MM.1S (cell line): ENCODE results near the gene ACBD6.

Experiments used
- DNase-seq: peaks from one replicate; pipeline ENCODE4 v3.0.0-alpha.2; 2015
- H2AFZ ChIP-seq: fragments of 300-600 bp; sonication (generic); 2 replicates; pipeline ENCODE4 v1.6.0; 2016; ENCODE audit warnings: antibody characterized with exemption, low read length
- H3F3A ChIP-seq: fragments of 300-600 bp; sonication (generic); 2 replicates; pipeline ENCODE4 v1.6.1; 2016; ENCODE audit warnings: mild to moderate bottlenecking, antibody characterized with exemption, low read length, moderate library complexity, mixed read lengths; ENCODE audit not compliant: insufficient read depth
- H3K27ac ChIP-seq: fragments of 300-600 bp; sonication (generic); 2 replicates; pipeline ENCODE4 v1.5.1; 2016; ENCODE audit warnings: mild to moderate bottlenecking, low read length
- H3K27me3 ChIP-seq: fragments of 300-600 bp; sonication (generic); replicated peaks from 2 replicates; pipeline ENCODE4 v1.6.0; 2016; ENCODE audit warnings: low read length; ENCODE audit not compliant: insufficient read depth
- H3K36me3 ChIP-seq: fragments of 300-600 bp; sonication (generic); replicated peaks from 2 replicates; pipeline ENCODE4 v1.6.1; 2016; ENCODE audit warnings: mild to moderate bottlenecking, low read length, mixed read lengths; ENCODE audit not compliant: insufficient read depth
- H3K4me1 ChIP-seq: fragments of 300-600 bp; sonication (generic); 2 replicates; pipeline ENCODE4 v1.6.1; 2016; ENCODE audit warnings: low read length, mixed read lengths
- H3K4me2 ChIP-seq: fragments of 300-600 bp; sonication (generic); 2 replicates; pipeline ENCODE4 v1.6.0; 2016; ENCODE audit warnings: low read depth, low read length
- H3K4me3 ChIP-seq: fragments of 300-600 bp; sonication (generic); 2 replicates; pipeline ENCODE4 v1.5.1; 2016; ENCODE audit warnings: low read length, mixed read lengths
- H3K79me2 ChIP-seq: fragments of 300-600 bp; sonication (generic); 2 replicates; pipeline ENCODE4 v1.6.1; 2016; ENCODE audit warnings: mixed run types, low read length, mixed read lengths
- H3K9ac ChIP-seq: fragments of 300-600 bp; sonication (generic); 2 replicates; pipeline ENCODE4 v1.6.1; 2016; ENCODE audit warnings: low read length, mixed read lengths
- H3K9me2 ChIP-seq: fragments of 300-600 bp; sonication (generic); replicated peaks from 2 replicates; pipeline ENCODE4 v1.6.1; 2016; ENCODE audit warnings: mild to moderate bottlenecking, low read length, mixed read lengths; ENCODE audit not compliant: insufficient read depth
- H3K9me3 ChIP-seq: fragments of 300-600 bp; sonication (generic); replicated peaks from 2 replicates; pipeline ENCODE4 v1.6.1; 2016; ENCODE audit warnings: mild to moderate bottlenecking, low read length, mixed read lengths; ENCODE audit not compliant: insufficient read depth
- H4K20me1 ChIP-seq: fragments of 300-600 bp; sonication (generic); 2 replicates; pipeline ENCODE4 v1.6.1; 2016; ENCODE audit warnings: mild to moderate bottlenecking, low read length, moderate library complexity, mixed read lengths; ENCODE audit not compliant: insufficient read depth
- EZH2 ChIP-seq: fragments of 300-600 bp; sonication (generic); optimal IDR thresholded peaks from 2 replicates; pipeline ENCODE3; 2017; ENCODE audit warnings: low read depth, mild to moderate bottlenecking, antibody characterized with exemption, low read length, mixed read lengths
- EZH2phosphoT487 ChIP-seq: fragments of 300-600 bp; sonication (generic); IDR thresholded peaks from 2 replicates; pipeline ENCODE4 v1.6.1; 2018; ENCODE audit warnings: antibody characterized with exemption, low read length
- TF ChIP-seq, protein P1 (sequence below): fragments of 300-600 bp; sonication (generic); IDR thresholded peaks from 2 replicates; pipeline ENCODE4 v1.5.1; 2016; ENCODE audit warnings: antibody characterized with exemption, low read length, mixed read lengths

The ACBD6 gene

DNA sequence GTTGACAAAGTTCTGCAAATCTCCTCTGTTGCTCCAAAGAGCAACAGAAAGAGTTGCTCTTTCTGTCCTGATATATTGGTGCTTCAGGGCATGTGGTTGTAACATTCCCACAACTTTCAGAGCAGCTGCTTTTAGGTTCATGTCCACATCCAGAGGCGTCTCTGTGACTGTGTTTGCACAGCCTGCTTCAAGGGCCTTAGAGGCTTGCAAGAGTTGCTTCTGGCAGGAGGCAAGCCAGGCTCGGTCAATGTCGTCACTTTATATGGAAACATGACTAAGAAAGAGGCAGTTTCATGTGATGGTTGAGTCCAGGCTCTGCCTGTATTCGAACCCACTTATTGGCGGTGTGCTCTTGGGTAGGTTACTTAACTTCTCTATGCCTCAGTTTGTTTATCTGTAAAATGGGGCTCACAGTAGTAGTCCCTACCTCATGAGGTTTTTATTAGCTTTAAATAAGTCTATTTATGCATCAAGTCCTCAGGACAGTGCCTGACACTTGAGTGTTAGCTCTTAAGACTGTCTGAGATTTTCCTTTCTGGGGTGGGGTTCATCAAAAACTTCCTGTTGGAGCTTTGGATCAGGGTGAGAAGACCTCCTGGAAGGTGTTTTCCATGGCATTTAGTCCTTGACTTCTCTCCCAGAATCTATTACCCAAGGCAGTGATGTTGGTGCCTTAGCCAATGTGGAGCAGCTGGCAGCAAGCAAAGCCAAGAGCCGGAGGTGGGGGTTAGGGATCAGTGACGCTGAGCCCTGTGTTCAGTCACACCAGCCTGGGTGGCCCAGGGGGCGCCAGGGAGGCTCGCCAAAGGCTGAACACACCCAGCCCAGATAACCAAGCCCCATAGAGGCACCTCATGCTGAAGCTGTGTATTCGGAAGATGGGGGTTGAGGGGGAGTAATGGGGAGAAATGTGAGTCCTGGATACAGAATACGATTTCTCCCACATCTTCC lies 253.4 kb downstream of the ACBD6 start:
- Histone ChIP-seq H3K4me1 (peaks cover 15% of the 10 kb centered on the region), H2AFZ (no peak overlapping the region), H3K27ac (no peak overlapping the region), H3K4me3 (no peak overlapping the region), H3K9me2 (no peaks in the 10 kb centered on the region), H3F3A (0 out of 2 replicates have a peak, but pooled peaks cover 5% of the 10 kb centered on the region), H3K9me3 (no peaks in the 10 kb centered on the region), H3K79me2 (no peaks in the 10 kb centered on the region), H3K4me2 (no peak overlapping the region), H4K20me1 (no peaks in the 10 kb centered on the region), H3K36me3 (no peaks in the 10 kb centered on the region), H3K27me3 (no peaks in the 10 kb centered on the region), H3K9ac (no peak overlapping the region)
- TF ChIP-seq, protein P1, sequence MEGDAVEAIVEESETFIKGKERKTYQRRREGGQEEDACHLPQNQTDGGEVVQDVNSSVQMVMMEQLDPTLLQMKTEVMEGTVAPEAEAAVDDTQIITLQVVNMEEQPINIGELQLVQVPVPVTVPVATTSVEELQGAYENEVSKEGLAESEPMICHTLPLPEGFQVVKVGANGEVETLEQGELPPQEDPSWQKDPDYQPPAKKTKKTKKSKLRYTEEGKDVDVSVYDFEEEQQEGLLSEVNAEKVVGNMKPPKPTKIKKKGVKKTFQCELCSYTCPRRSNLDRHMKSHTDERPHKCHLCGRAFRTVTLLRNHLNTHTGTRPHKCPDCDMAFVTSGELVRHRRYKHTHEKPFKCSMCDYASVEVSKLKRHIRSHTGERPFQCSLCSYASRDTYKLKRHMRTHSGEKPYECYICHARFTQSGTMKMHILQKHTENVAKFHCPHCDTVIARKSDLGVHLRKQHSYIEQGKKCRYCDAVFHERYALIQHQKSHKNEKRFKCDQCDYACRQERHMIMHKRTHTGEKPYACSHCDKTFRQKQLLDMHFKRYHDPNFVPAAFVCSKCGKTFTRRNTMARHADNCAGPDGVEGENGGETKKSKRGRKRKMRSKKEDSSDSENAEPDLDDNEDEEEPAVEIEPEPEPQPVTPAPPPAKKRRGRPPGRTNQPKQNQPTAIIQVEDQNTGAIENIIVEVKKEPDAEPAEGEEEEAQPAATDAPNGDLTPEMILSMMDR: peak; percentile 16; the same call in 1 of the 2 replicates
- no peak for TF ChIP-seq EZH2
- TF ChIP-seq EZH2phosphoT487: no peak
- DNase-seq: no peak

DNA sequence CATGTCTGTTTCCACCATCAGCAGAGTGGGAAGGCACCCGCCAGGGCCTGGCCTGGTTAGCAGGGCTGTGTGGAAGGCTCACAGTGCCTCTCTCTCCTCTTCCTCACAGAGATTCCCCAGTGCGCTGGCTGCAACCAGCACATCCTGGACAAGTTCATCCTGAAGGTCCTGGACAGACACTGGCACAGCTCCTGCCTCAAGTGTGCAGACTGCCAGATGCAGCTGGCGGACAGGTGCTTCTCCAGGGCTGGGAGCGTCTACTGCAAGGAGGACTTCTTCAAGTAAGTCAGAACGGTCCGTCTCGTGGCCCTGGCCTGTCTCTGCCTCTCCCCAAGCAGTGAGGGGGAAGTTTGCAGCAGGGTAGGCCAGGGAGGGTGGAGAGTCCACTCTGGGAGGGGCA lies 254.2 kb downstream of the ACBD6 start:
- Histone ChIP-seq H3K9me3 (no peaks in the 10 kb centered on the region), H3K79me2 (no peaks in the 10 kb centered on the region), H3K36me3 (no peaks in the 10 kb centered on the region), H3K4me2 (no peak overlapping the region), H3K27me3 (no peaks in the 10 kb centered on the region), H3K9me2 (no peaks in the 10 kb centered on the region), H2AFZ (no peak overlapping the region), H3F3A (0 out of 2 replicates have a peak, but pooled peaks cover 5% of the 10 kb centered on the region), H3K4me1 (peaks cover 15% of the 10 kb centered on the region), H3K9ac (no peak overlapping the region), H4K20me1 (no peaks in the 10 kb centered on the region), H3K4me3 (no peak overlapping the region), H3K27ac (no peak overlapping the region)
- DNase-seq: no peak
- TF ChIP-seq EZH2 (no peak), EZH2phosphoT487 (no peak)
- TF ChIP-seq, protein P1: no peak

- DNase-seq: no peak
- Histone ChIP-seq H2AFZ (no peak overlapping the region), H3K9me2 (no peaks in the 10 kb centered on the region), H3K27ac (peak overlapping the region; percentile 26; the same call in 1 of the 2 replicates), H3K9me3 (no peaks in the 10 kb centered on the region), H3K9ac (no peak overlapping the region), H3K4me3 (no peak overlapping the region), H3K79me2 (no peaks in the 10 kb centered on the region), H3K4me2 (peak overlapping the region; percentile 40), H3F3A (0 out of 2 replicates have a peak, but pooled peaks cover 5% of the 10 kb centered on the region), H3K4me1 (peaks cover 15% of the 10 kb centered on the region), H3K36me3 (no peaks in the 10 kb centered on the region), H3K27me3 (no peaks in the 10 kb centered on the region), H4K20me1 (no peaks in the 10 kb centered on the region)
- no peak for TF ChIP-seq EZH2
- TF ChIP-seq, protein P1: no peak
These were observed 254.8 kb downstream of the ACBD6 start for GRCh38 chr1:180247580-180247979.
